Activated CD8-positive, alpha-beta T cell treated with anti-CD3 and anti-CD28 coated beads for 36 hours (primary cell): ENCODE measurements around the gene GATB. TPM values are rescaled to one million over a fixed set of nuclear protein-coding genes. Genes with fewer than 3 reads are reported as not detected.

ENCODE experiments used
- ATAC-seq: fragments of 200-7000 bp; cut with Tn5 transposase; one replicate; pipeline ENCODE4 v1.10.0; 2021; ENCODE audit warnings: mild to moderate bottlenecking, moderate library complexity
- CTCF ChIA-PET: fragments of 350-600 bp; sonication (Branson Sonifier 250); formaldehyde crosslinking; loops from one replicate; lab custom pipeline; 2021; ENCODE audit warnings: antibody characterized with exemption; lab: Charles Lee
- POLR2A ChIA-PET: fragments of 350-600 bp; sonication (Branson Sonifier 250); formaldehyde crosslinking; loops from one replicate; lab custom pipeline; 2021; ENCODE audit warnings: antibody characterized with exemption; lab: Charles Lee
- DNase-seq: peaks from one replicate; pipeline ENCODE4 v3.0.0-alpha.2; 2020
- H3K27ac Mint-ChIP-seq: one replicate; pipeline ENCODE4 v1.8.0; 2021; ENCODE audit warnings: mild to moderate bottlenecking, mixed read lengths
- H3K27me3 Mint-ChIP-seq: one replicate; pipeline ENCODE4 v1.8.0; 2021; ENCODE audit warnings: mixed read lengths
- H3K36me3 Mint-ChIP-seq: one replicate; pipeline ENCODE4 v1.8.0; 2021; ENCODE audit warnings: low read depth, mixed read lengths
- H3K4me1 Mint-ChIP-seq: one replicate; pipeline ENCODE4 v1.8.0; 2021; ENCODE audit warnings: low read depth, mixed read lengths
- H3K4me3 Mint-ChIP-seq: one replicate; pipeline ENCODE4 v1.8.0; 2021; ENCODE audit warnings: mild to moderate bottlenecking, moderate library complexity, mixed read lengths
- H3K9me3 Mint-ChIP-seq: one replicate; pipeline ENCODE4 v1.8.0; 2021; ENCODE audit warnings: mixed read lengths
- intact Hi-C: fragments of 100-400 bp; cut with micrococcal nuclease; formaldehyde crosslinking; loops from one replicate; pipeline ENCODE4 v1.10.0; 2022
- total RNA-seq, 2 experiments: library from RNA; stranded (reverse); gene quantifications; one replicate each; pipeline ENCODE4 v1.2.3, GENCODE V29; 2021
- TF ChIP-seq, protein P1 (sequence below): fragments of 200-600 bp; IDR thresholded peaks from one replicate; pipeline ENCODE4 v1.8.0; 2022; ENCODE audit warnings: antibody characterized with exemption, mild to moderate bottlenecking

The GATB gene
- total RNA-seq, 2 experiments from 2014 or later, result 19.1 to 22.3 TPM

DNA sequence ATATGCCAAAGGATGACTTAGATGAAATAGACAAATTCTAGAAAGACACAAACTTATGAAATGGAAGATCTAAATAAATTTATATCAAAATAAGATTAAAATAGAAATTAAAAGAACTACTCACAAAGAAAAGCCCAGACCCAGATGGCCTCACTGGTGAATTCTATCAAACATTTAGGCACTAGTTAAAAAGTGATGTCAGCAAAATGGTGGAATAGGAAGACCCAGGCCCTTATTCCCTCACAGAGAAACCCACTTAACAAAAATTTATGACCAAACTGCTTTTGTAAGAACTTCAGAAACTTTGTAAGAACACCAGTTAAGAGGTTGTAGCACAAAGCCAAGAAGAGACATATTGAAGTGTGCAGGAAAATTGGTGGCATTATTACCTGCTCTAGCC is 129.5 kb downstream of the GATB start:
- DNase-seq (no peak), ATAC-seq (no peak)
- Mint-ChIP-seq H3K27ac (no peak overlapping the region), H3K27me3 (peaks cover 18% of the 10 kb centered on the region), H3K4me1 (no peaks in the 10 kb centered on the region), H3K4me3 (no peak overlapping the region), H3K9me3 (no peaks in the 10 kb centered on the region), H3K36me3 (no peaks in the 10 kb centered on the region)
- POLR2A ChIA-PET, result no interaction called here
- CTCF ChIA-PET, result interaction anchor here (1.1 kb wide), 1 partner anchor 9 kb away, joined by 3 read pairs; no protein-coding TSS in a partner anchor
- TF ChIP-seq, protein P1, sequence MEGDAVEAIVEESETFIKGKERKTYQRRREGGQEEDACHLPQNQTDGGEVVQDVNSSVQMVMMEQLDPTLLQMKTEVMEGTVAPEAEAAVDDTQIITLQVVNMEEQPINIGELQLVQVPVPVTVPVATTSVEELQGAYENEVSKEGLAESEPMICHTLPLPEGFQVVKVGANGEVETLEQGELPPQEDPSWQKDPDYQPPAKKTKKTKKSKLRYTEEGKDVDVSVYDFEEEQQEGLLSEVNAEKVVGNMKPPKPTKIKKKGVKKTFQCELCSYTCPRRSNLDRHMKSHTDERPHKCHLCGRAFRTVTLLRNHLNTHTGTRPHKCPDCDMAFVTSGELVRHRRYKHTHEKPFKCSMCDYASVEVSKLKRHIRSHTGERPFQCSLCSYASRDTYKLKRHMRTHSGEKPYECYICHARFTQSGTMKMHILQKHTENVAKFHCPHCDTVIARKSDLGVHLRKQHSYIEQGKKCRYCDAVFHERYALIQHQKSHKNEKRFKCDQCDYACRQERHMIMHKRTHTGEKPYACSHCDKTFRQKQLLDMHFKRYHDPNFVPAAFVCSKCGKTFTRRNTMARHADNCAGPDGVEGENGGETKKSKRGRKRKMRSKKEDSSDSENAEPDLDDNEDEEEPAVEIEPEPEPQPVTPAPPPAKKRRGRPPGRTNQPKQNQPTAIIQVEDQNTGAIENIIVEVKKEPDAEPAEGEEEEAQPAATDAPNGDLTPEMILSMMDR, result no peak
- intact Hi-C loops, result no loop called here

DNA sequence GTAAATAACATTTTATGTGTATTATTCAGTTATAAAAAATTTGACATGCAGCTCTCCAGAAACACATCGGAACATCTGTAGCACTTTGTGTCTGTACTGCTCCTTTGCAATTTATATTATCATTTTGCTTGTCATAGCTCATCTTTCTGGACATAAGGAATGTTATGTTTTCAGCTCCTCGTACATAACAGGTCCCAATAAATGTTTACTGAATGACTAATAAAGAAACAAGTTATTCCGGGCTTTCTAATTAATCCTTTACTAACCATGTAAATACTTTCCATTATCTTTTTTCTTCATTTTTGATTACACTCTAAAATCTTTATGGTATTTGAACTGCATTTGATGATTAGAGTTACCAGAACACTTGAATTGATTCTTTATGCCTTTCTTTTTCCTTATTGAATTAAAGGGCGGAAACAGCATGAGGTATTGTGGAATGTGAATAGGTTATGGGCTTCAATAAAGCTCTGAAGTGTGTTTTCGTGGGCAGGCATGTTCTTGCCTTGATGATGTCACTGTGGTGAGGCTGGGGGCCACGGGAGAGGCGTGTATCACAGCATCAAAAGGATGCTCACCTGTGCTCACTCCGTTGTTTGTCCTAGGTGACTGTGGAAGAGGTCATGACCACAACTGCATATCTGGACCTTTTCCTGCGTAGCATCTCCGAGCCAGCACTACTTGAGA is 131.6 kb downstream of the GATB start:
- TF ChIP-seq, protein P1, result no peak
- ChIA-PET CTCF (interaction anchor here (2.4 kb wide), 1 partner anchor 173 kb away, joined by 5 read pairs; no protein-coding TSS in a partner anchor), POLR2A (no interaction called here)
- H3K4me3 Mint-ChIP-seq, result no peak overlapping the region
- H3K27ac Mint-ChIP-seq, result no peak overlapping the region
- no peaks in the 10 kb centered on the region for H3K9me3 Mint-ChIP-seq
- DNase-seq (no peak), ATAC-seq (no peak)
- intact Hi-C loops, result no loop called here
- no peaks in the 10 kb centered on the region for H3K36me3 Mint-ChIP-seq
- H3K4me1 Mint-ChIP-seq, result no peaks in the 10 kb centered on the region
- peaks cover 18% of the 10 kb centered on the region for H3K27me3 Mint-ChIP-seq

DNA sequence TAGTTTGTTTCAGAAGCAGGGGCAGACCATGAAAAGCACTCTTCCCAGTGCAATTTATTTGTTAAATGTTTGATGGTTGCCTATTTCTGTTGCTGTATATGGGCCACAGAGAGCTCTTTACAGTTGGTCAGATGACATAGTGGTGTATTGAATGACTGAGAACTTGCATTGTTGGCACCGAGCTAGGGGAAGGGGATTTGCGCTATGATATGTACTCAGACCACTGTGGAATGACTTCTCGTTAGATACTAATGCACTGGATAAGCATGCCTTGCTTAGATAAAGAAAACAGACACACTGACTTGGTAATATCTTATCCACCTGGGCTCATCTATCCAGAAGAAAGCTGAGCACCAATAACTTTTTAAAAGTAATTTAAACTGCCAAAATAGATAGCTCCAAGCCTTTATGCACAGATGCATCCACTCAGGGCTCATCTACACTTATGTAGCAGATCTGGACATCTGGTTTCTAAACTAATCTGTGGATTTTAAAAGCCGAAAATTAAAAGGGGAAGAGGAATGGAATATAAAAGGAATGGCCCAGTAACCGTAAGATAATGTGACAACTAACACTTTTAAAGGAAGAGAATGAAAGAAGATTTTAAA is 132.7 kb downstream of the GATB start:
- intact Hi-C loops, result no loop called here
- ChIA-PET POLR2A (interaction anchor here (0.8 kb wide), 1 partner anchor 8 kb away, joined by 3 read pairs; no protein-coding TSS in a partner anchor), CTCF (interaction anchor here (1.2 to 2.4 kb wide), 2 partner anchors 9 to 174 kb away, joined by 4 to 5 read pairs; no protein-coding TSS in a partner anchor)
- Mint-ChIP-seq H3K27ac (no peak overlapping the region), H3K36me3 (no peaks in the 10 kb centered on the region), H3K4me1 (no peaks in the 10 kb centered on the region), H3K4me3 (no peak overlapping the region), H3K9me3 (no peaks in the 10 kb centered on the region), H3K27me3 (peaks cover 18% of the 10 kb centered on the region)
- TF ChIP-seq, protein P1, result no peak
- DNase-seq (no peak), ATAC-seq (no peak)

DNA sequence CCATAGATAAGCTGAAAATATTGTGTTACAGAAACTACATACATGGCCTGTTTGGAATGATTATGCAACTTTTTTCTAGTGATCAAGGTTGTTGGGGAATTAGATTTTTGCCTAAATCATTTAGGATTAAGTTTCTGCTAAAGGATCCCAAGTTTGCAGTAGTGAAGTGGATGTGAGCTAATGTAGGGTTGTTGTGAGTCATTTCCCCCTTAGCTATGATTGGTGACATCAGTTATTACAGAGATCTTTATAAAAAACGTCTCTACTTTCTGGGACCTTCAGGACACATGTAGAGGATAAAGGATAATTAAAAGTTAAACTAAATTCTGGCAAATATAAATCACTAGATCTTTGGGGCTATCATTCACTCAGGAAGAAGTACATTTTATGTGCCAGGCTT is 133.3 kb downstream of the GATB start:
- H3K9me3 Mint-ChIP-seq, result no peaks in the 10 kb centered on the region

More for the DNA sequence above, 133.3 kb downstream of the GATB start:
- no peak overlapping the region for H3K27ac Mint-ChIP-seq
- DNase-seq, result no peak
- no peak overlapping the region for H3K4me3 Mint-ChIP-seq
- ATAC-seq, result no peak
- TF ChIP-seq, protein P1, result no peak
- CTCF ChIA-PET, result interaction anchor here (1.2 to 2.4 kb wide), 2 partner anchors 10 to 175 kb away, joined by 4 to 5 read pairs; no protein-coding TSS in a partner anchor
- H3K27me3 Mint-ChIP-seq, result peaks cover 14% of the 10 kb centered on the region
- intact Hi-C loops, result no loop called here
- H3K36me3 Mint-ChIP-seq, result no peaks in the 10 kb centered on the region
- no peaks in the 10 kb centered on the region for H3K4me1 Mint-ChIP-seq
- POLR2A ChIA-PET, result interaction anchor here (0.8 kb wide), 1 partner anchor 9 kb away, joined by 3 read pairs; no protein-coding TSS in a partner anchor
